HT1080 (cell line): ENCODE results near the gene CHRNB2. TPM values are rescaled to one million over a fixed set of nuclear protein-coding genes. Genes with fewer than 3 reads are reported as not detected.

Experiments
- DNase-seq: peaks from one replicate; pipeline ENCODE4 v3.0.0-alpha.2; 2015; ENCODE audit warnings: low read depth
- total RNA-seq: library from RNA; depleted of rRNA; stranded (reverse); fragments of >200 nt; shearing (Covaris generic); gene quantifications from 2 replicates; pipeline ENCODE4 v1.2.3, GENCODE V29; 2014

Gene CHRNB2
- total RNA-seq, 1 experiment from 2014 or later: 0.88 TPM

DNA sequence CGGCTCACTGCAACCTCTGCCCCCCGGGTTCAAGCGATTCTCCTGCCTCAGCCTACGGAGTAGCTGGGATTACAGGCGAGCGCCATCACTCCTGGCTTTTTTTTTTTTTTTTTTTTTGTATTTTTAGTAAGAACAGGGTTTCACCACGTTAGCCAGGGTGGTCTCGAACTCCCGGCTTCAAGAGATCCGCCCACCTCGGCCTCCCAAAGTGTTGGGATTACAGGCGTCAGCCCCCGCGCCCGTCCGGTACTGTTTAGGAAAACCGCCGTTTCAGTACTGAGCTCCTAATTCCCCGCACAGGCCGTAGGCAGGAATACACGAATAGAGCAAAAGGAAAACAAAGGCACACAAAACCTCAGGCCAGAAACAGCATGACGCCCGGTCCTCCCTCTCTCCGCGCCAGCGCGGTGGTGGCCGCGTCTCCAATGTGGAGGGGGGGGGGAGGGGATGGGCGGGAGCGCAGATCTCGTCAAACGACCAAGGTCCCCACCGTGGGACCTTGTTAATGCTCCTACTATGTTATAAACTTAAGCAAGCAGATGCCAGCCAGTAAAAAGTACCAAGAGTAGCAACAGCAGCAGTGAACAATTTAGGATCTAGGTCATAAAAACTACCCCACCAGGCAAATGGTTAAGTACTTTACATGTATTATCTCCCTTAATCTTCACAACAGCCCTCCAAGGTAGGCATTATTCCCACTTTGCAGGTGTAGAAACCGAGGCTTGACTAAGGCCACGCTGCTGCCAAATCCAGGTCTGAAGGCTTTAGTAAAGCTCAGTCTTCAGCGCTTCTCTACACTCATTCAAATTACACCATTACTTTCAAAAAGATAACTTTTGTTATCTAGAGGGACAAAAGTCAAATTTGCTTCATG lies 41.1 kb downstream of the CHRNB2 start:
- DNase-seq: peak; percentile 45

GRCh38 chr1:154609398-154610380 lies 42.1 kb downstream of the CHRNB2 start:
- DNase-seq: peak; percentile 18

GRCh38 chr1:154611150-154611862 lies 43.7 kb downstream of the CHRNB2 start:
- no peak for DNase-seq

GRCh38 chr1:154614247-154614646 lies 46.7 kb downstream of the CHRNB2 start:
- DNase-seq: no peak

DNA sequence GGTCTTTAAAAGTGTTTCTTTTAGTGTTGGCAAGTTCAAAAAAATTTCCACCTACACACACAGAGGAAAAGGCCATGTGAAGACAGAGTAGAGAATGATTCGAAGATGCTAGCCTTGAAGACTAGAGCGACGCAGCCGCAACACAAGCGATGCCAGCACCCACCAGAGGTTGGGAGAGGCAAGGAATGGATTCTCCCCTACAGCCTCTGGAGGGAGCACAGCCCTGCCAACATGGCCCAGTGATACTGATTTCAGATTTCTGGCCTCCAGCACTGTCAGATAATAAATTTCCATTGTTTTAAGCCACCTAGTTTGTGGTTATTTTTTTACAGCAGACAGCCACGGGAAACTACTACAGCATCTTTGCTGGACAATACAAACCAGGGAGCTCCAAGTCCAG lies 47.3 kb downstream of the CHRNB2 start:
- no peak for DNase-seq

DNA sequence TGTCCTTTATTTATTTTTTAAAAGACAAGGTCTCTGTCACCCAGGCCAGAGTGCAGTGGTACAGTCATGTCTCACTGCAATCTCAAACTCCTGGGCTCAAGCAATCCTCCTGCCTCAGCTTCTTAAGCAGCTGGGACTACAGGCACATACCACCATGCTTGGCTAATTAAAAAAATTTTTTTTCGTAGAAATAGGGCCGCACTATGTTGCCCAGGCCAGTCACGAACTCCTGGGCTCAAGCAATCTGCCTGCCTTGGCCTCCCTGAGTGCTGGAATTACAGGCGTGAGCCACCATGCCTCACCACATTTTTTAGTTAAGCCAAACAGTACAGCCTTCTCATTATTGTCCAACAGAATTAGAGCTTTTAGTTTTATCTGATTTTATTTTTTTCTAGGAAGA lies 47.8 kb downstream of the CHRNB2 start:
- DNase-seq: no peak

- no peak for DNase-seq
These were observed 49.2 kb downstream of the CHRNB2 start for GRCh38 chr1:154616659-154617345.

DNA sequence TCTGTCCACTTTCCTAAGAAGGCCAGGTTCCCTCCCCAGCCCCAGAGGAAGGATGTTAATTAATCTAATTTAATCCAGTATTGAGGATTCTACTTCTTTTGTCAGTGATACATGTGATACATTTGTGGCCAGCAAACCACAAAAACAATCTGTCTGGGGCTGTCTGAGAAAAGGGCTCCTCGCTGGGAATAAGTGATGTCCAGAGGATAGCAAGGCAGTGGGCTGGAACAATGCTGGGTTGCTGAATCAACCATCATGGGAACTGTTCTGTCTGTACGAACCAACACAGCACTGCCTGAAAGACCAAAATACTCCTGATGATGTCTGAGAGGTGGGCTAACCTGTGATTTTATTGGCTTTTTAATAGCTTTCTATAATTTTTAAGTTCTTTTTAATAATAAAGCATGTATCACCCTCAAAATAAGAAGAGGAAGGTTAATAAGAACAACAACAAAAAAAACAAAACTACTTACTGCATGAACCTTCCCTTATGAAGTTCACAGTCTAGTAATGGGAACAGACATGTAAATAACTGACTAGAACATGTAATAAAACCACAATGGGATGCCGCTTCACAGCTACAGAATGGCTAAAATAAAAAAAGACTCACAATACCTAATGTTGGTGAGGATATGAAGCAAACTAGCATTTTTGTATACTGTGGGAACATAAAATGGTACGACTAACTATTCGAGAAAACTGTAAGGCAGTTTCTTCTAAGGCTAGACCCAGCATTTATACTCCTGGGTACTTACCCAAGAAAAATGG lies 51.8 kb downstream of the CHRNB2 start:
- no peak for DNase-seq

- DNase-seq: no peak
These were observed 53.2 kb downstream of the CHRNB2 start for GRCh38 chr1:154620751-154621150.

DNA sequence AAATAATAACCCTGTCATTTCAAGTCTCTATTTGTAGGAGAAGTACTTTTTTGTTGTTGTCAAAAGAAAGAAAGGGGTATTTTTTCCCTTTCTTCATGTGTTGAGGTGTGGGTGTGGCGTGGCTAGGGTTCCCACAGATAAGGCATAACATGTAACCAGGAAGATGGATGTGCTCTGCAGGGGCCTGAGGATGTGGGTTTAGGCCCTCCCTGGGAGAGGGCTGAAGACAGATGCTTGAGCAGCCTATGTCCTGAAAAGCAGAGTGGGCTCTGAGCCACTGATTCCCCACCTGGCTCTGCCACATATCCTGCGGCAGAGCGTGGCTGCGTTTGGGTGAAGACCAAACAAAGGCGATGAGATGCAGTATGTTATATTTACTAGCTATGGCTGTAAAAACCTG lies 54.3 kb downstream of the CHRNB2 start:
- DNase-seq: no peak

DNA sequence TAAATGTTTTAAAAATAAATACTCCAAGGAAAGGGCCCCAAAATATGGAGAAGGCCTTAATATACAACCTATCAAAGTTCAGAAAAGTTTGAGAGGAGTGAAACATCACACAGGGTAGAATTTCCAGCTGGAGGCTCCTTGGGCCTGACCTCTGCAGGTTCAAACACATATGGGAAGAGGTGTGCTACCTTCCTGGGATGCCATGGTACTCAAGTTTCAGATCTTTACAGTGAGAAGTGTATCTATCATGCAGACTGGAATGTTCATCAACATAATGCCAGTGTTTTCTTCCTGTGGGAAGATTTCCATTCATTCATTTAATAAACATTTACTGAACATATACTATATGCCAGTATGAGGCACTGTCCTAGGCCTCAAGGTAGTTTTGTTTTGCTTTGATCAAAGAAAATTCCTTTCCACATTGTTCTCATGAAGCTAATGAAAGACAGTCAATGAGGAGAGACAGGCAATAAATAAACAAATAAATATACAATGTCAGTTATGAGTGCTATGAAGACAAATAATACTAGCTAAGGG lies 55.0 kb downstream of the CHRNB2 start:
- no peak for DNase-seq

- DNase-seq: no peak
These were observed 55.8 kb downstream of the CHRNB2 start for GRCh38 chr1:154623358-154623757.

GRCh38 chr1:154624746-154625643 lies 57.4 kb downstream of the CHRNB2 start:
- no peak for DNase-seq

GRCh38 chr1:154626456-154627256 lies 59.1 kb downstream of the CHRNB2 start:
- DNase-seq: peak; percentile 24

DNA sequence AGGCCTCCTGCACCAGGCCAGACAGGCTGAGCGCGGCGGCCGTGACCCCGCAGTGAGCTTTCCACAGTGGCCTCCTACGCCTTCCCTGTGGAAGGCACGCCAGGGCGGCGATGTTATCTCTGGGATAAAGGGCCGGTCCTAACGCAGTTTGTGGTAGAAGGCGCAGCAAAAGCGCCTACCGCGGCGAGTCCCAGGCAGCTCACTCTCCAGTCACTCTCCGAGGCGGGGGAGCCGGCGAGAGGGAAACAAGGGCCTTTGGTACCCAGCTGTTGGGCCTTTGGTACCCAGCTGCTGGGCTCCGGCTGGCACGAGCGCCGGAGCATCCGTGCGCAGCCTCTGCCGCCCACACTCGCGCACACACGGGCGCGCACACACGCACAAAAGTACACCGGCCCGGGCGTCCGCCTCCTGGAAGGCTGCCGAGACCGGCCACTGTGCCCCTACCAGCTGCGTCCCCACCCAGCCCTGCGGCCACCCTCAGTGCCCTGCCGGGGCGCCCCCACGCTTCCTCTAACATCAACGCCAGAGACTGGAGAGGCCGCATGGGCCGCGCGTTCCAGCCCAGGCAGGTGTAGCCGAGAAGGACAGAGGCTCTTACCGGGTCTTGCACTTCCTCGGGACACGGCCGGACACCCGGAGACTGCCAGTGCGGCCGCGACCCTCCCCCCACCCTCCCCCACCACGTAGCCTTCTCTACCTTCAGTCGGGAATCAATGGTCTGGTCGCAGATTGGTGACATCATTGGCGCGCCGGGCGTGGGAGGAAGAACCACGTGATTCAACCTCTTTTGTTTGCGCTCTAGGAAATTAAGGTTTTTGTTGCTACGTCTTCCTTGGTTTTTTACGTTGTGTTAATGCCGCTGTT lies 59.9 kb downstream of the CHRNB2 start:
- DNase-seq: peak; percentile 69

GRCh38 chr1:154628121-154628405 lies 60.5 kb downstream of the CHRNB2 start:
- no peak for DNase-seq

- DNase-seq: no peak
These were observed 61.6 kb downstream of the CHRNB2 start for GRCh38 chr1:154629061-154629674.
